ENCODE measurements around the gene SNX6. TPM values are rescaled to one million over a fixed set of nuclear protein-coding genes. Genes with fewer than 3 reads are reported as not detected.

SNX6 gene
- polyA plus RNA-seq, 3 donors: 46.7 to 115 (median 114) TPM

- no peak for TF ChIP-seq CTCF (IDR thresholded peaks at IDR 0.05)
- H3K79me2 ChIP-seq (ENCODE audit: insufficient read depth, low read length): no peaks in the 10 kb centered on the region
- Mint-ChIP-seq H3K27ac (no peak overlapping the region), H3K9me3 (no peaks in the 10 kb centered on the region), H3K27me3 (ENCODE audit: low read depth in 3 of 3) (peaks cover 0 to 6% (median 0%) of the 10 kb centered on the region in 3 donors), H3K36me3 (no peaks in the 10 kb centered on the region), H3K4me1 (peaks cover 10% of the 10 kb centered on the region), H3K4me3 (no peak overlapping the region)
- intact Hi-C loops (cut with micrococcal nuclease): loop anchor here in 1 of 2 donors (2.0 kb wide), 1 partner anchor 49 kb away; no protein-coding TSS in a partner anchor
- H3K9ac ChIP-seq (ENCODE audit: insufficient read depth, low read length, poor library complexity, severe bottlenecking): no peak overlapping the region
- no peak overlapping the region for H2AFZ ChIP-seq (ENCODE audit: insufficient read depth, low read depth, low read length, poor library complexity, severe bottlenecking)
- H3K4me3 ChIP-seq (replicated peaks in 1 of 3; ENCODE audit: low read depth in 2 of 3, low read length in 3 of 3): no peak overlapping the region
- H3K4me2 ChIP-seq (replicated peaks; ENCODE audit: extremely low read depth, low read length, poor library complexity, severe bottlenecking): no peak overlapping the region
- H3K9me3 ChIP-seq (replicated peaks in 1 of 2; ENCODE audit: control insufficient read depth in 1 of 2, insufficient read depth in 1 of 2, low read length in 2 of 2): no peaks in the 10 kb centered on the region
- H3K27ac ChIP-seq (ENCODE audit: low read depth in 1 of 2, low read length in 2 of 2): no peak overlapping the region
- no peaks in the 10 kb centered on the region for H4K20me1 ChIP-seq (ENCODE audit: insufficient read depth, low read length)
- peaks cover 8% of the 10 kb centered on the region in 2 donors for H3K4me1 ChIP-seq (ENCODE audit: control insufficient read depth in 1 of 2, insufficient read depth in 2 of 2, low read length in 2 of 2)
- H3K27me3 ChIP-seq (ENCODE audit: control insufficient read depth in 2 of 2, insufficient read depth in 2 of 2, low read length in 2 of 2): no peaks in the 10 kb centered on the region
- H3K36me3 ChIP-seq (replicated peaks in 1 of 2; ENCODE audit: control insufficient read depth in 1 of 2, insufficient read depth in 2 of 2, low read length in 2 of 2): no peaks in the 10 kb centered on the region
- no peak for DNase-seq
- WGBS (ENCODE audit: insufficient coverage): no CpG with 5 or more reads among the region's 1 CpG
These were observed 43.8 kb upstream of the SNX6 start for GRCh38 chr14:34673702-34674101.

GRCh38 chr14:34671716-34672115 lies 41.8 kb upstream of the SNX6 start:
- H3K27me3 ChIP-seq (ENCODE audit: control insufficient read depth in 2 of 2, insufficient read depth in 2 of 2, low read length in 2 of 2): no peaks in the 10 kb centered on the region
- 90% methylated on average over 2 of the region's 6 CpGs for WGBS (ENCODE audit: insufficient coverage)
- TF ChIP-seq CTCF (IDR thresholded peaks at IDR 0.05): no peak
- no peaks in the 10 kb centered on the region for H3K79me2 ChIP-seq (ENCODE audit: insufficient read depth, low read length)
- H4K20me1 ChIP-seq (ENCODE audit: insufficient read depth, low read length): no peaks in the 10 kb centered on the region
- Mint-ChIP-seq H3K9me3 (no peaks in the 10 kb centered on the region), H3K27me3 (ENCODE audit: low read depth in 3 of 3) (peaks cover 0 to 6% (median 0%) of the 10 kb centered on the region in 3 donors), H3K27ac (peak overlapping the region in 4 of 7 donors; percentile 25 to 68 (median 54)), H3K4me1 (peaks cover 12% of the 10 kb centered on the region), H3K4me3 (no peak overlapping the region), H3K36me3 (no peaks in the 10 kb centered on the region)
- H3K4me3 ChIP-seq (replicated peaks in 1 of 3; ENCODE audit: low read depth in 2 of 3, low read length in 3 of 3): no peak overlapping the region
- peak in 1 of 3 donors; percentile 14 for DNase-seq
- H3K36me3 ChIP-seq (replicated peaks in 1 of 2; ENCODE audit: control insufficient read depth in 1 of 2, insufficient read depth in 2 of 2, low read length in 2 of 2): no peaks in the 10 kb centered on the region
- H3K4me2 ChIP-seq (replicated peaks; ENCODE audit: extremely low read depth, low read length, poor library complexity, severe bottlenecking): no peak overlapping the region
- H3K9ac ChIP-seq (ENCODE audit: insufficient read depth, low read length, poor library complexity, severe bottlenecking): no peak overlapping the region
- no peak overlapping the region for H2AFZ ChIP-seq (ENCODE audit: insufficient read depth, low read depth, low read length, poor library complexity, severe bottlenecking)
- H3K27ac ChIP-seq (ENCODE audit: low read depth in 1 of 2, low read length in 2 of 2): no peak overlapping the region
- intact Hi-C loops (cut with micrococcal nuclease): loop anchor here in 1 of 2 donors (2.0 kb wide), 1 partner anchor 51 kb away; no protein-coding TSS in a partner anchor
- H3K4me1 ChIP-seq (ENCODE audit: control insufficient read depth in 1 of 2, insufficient read depth in 2 of 2, low read length in 2 of 2): peaks cover 8 to 13% of the 10 kb centered on the region in 2 donors
- no peaks in the 10 kb centered on the region for H3K9me3 ChIP-seq (replicated peaks in 1 of 2; ENCODE audit: control insufficient read depth in 1 of 2, insufficient read depth in 1 of 2, low read length in 2 of 2)
